ENCODE results near the gene JUND.
A peak's percentile ranks its signal among the peaks of the same experiment; 100 is the strongest.

The JUND gene

DNA sequence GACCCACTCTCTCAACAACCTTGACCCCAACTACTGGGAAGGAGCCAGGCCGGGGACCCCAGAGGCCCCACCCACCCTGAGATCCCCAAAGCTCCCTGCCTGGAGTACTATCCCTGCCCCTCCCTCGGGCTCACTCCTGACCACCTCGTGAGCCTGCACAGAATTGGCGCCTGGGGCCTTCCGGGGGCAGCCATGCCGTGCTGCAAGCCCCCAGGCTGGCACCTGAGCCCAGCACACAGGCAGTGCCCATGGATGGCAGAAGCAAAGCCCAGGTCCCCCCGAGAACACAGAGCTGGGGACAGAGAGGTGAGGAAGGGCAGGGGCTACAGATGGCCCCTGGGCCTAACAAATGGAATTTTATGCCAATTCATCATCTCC lies 27.5 kb upstream of the JUND start:
- H3K4me3 ChIP-seq (ENCODE audit: insufficient read depth, low read depth, low read length, poor library complexity, severe bottlenecking): no peak overlapping the region
- H3K4me1 ChIP-seq (ENCODE audit: control insufficient read depth, insufficient read depth, low read length, poor library complexity, severe bottlenecking): peaks cover 40% of the 10 kb centered on the region
- H3K27me3 ChIP-seq (replicated peaks; ENCODE audit: control insufficient read depth, insufficient read depth, low read length, poor library complexity, severe bottlenecking): no peaks in the 10 kb centered on the region
- no peaks in the 10 kb centered on the region for H3K9me3 ChIP-seq (ENCODE audit: control insufficient read depth, low read length)
- no peak overlapping the region for H3K27ac ChIP-seq (ENCODE audit: insufficient read depth, low read length, poor library complexity, severe bottlenecking)
- peaks cover 27% of the 10 kb centered on the region for H3K36me3 ChIP-seq (ENCODE audit: control insufficient read depth, insufficient read depth, low read length)
- no peak for DNase-seq

DNA sequence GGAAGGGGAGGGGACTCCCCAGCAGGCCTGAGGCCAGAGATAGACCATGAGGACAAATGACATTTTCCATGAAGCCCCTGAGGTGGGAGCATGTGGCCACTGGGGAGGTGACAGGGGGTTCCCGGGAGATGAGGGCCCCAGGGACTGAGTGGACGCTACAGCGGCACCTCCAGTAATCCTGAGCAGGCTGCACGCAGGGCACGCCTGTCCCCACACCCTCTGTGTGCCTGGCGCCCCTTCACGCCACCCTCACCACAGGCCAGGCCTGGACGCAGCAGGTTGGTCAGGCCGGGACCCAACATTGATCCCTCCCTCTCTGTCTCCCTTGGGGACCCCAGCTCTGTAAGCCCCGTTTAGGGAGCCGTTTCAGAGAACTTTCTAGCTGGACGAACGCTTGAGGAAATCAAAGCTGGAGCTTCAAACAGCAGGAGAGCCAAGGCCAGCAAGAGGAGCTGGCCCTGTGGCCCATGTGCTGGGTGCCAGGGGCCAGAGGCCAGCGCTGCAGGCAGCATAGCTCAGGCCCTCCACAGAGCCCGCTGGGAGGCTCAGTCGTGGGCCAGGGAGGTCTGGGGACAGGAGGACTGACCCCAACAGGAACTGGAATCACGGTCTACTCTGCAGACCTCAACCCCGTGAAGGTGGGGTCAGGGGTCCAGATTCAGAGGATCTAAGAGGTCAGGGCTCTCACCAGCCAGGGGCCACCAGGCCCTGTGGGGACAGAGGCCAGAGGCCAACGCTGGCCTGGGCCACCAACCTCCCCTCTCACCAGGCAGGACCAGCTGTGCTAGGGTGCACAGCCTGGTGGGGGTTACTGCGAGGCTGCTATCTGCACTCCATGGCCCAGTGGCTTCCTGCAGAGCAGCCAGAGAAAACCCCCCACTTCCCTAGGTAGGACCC lies 26.9 kb upstream of the JUND start:
- Histone ChIP-seq H3K36me3 (ENCODE audit: control insufficient read depth, insufficient read depth, low read length) (peaks cover 27% of the 10 kb centered on the region), H3K27ac (ENCODE audit: insufficient read depth, low read length, poor library complexity, severe bottlenecking) (peak overlapping the region; percentile 96), H3K4me1 (ENCODE audit: control insufficient read depth, insufficient read depth, low read length, poor library complexity, severe bottlenecking) (peaks cover 47% of the 10 kb centered on the region), H3K4me3 (ENCODE audit: insufficient read depth, low read depth, low read length, poor library complexity, severe bottlenecking) (no peak overlapping the region), H3K9me3 (ENCODE audit: control insufficient read depth, low read length) (no peaks in the 10 kb centered on the region), H3K27me3 (replicated peaks; ENCODE audit: control insufficient read depth, insufficient read depth, low read length, poor library complexity, severe bottlenecking) (no peaks in the 10 kb centered on the region)
- no peak for DNase-seq

DNA sequence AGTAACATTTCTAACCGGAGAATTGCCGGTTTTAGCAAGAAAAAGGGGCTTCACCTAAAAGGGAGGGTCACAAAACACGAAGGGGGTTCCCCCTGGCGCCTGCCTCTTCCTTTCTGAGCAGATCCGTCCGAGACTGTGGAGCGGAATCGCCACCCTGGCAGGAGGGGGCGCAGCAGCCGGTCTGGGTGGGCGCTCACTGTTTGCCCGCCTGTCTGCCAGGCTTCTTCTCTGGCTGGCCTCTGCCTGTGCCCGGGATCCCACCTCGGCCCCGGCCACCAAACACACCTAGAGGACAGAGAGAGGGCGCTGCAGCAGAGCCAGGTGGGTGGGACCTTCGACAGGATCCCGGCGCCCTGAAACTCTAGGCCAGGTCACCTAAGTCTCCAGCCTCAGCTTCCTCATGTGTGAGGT lies 25.9 kb upstream of the JUND start:
- peaks cover 22% of the 10 kb centered on the region for H3K36me3 ChIP-seq (ENCODE audit: control insufficient read depth, insufficient read depth, low read length)
- H3K4me3 ChIP-seq (ENCODE audit: insufficient read depth, low read depth, low read length, poor library complexity, severe bottlenecking): peak overlapping the region; percentile 39
- H3K27me3 ChIP-seq (replicated peaks; ENCODE audit: control insufficient read depth, insufficient read depth, low read length, poor library complexity, severe bottlenecking): no peaks in the 10 kb centered on the region
- DNase-seq: peak in 1 of 3 donors; percentile 29
- peaks cover 53% of the 10 kb centered on the region for H3K4me1 ChIP-seq (ENCODE audit: control insufficient read depth, insufficient read depth, low read length, poor library complexity, severe bottlenecking)
- peak overlapping the region; percentile 96 for H3K27ac ChIP-seq (ENCODE audit: insufficient read depth, low read length, poor library complexity, severe bottlenecking)
- H3K9me3 ChIP-seq (ENCODE audit: control insufficient read depth, low read length): no peaks in the 10 kb centered on the region

GRCh38 chr19:18306888-18307260 lies 25.5 kb upstream of the JUND start:
- no peak for DNase-seq
- peaks cover 18% of the 10 kb centered on the region for H3K36me3 ChIP-seq (ENCODE audit: control insufficient read depth, insufficient read depth, low read length)
- H3K27ac ChIP-seq (ENCODE audit: insufficient read depth, low read length, poor library complexity, severe bottlenecking): peak overlapping the region; percentile 96
- peak overlapping the region; percentile 39 for H3K4me3 ChIP-seq (ENCODE audit: insufficient read depth, low read depth, low read length, poor library complexity, severe bottlenecking)
- H3K9me3 ChIP-seq (ENCODE audit: control insufficient read depth, low read length): no peaks in the 10 kb centered on the region
- H3K4me1 ChIP-seq (ENCODE audit: control insufficient read depth, insufficient read depth, low read length, poor library complexity, severe bottlenecking): peaks cover 53% of the 10 kb centered on the region
- no peaks in the 10 kb centered on the region for H3K27me3 ChIP-seq (replicated peaks; ENCODE audit: control insufficient read depth, insufficient read depth, low read length, poor library complexity, severe bottlenecking)

DNA sequence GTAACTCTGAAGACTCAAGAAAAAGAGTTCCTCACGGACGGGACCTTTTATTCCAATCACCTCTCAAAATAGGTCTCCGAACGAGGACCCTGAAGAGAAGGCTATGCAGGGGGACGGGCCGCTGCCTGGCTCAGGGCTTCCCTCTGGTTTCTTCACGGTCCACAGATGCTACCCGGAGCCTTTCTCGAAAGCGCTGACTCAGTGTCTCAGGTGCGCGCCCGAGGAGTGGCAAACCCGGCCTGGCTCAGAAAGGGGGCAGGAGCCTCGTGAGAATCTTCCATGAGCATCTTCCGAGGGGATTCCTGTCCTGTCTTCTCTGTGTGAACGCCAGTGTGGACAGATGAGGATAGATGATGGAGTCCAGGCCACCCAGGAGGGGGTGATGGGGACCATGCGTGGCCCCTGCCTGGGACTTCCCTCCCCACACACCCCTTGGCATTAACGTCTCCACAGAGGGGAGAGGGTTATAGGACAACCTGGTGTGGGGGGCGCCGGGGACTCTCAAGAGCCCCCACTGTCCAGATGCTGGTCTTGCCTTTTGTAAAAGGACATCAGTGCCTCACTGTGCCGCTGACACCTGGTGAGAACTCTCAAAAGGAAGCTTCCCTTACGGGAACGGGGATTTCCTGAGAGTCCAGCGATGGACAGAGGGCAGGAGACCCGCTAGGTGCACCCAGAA lies 24.9 kb upstream of the JUND start:
- H3K36me3 ChIP-seq (ENCODE audit: control insufficient read depth, insufficient read depth, low read length): peaks cover 12% of the 10 kb centered on the region
- no peak for DNase-seq
- H3K4me1 ChIP-seq (ENCODE audit: control insufficient read depth, insufficient read depth, low read length, poor library complexity, severe bottlenecking): peaks cover 53% of the 10 kb centered on the region
- no peaks in the 10 kb centered on the region for H3K27me3 ChIP-seq (replicated peaks; ENCODE audit: control insufficient read depth, insufficient read depth, low read length, poor library complexity, severe bottlenecking)
- H3K9me3 ChIP-seq (ENCODE audit: control insufficient read depth, low read length): no peaks in the 10 kb centered on the region
- peak overlapping the region; percentile 39 for H3K4me3 ChIP-seq (ENCODE audit: insufficient read depth, low read depth, low read length, poor library complexity, severe bottlenecking)
- H3K27ac ChIP-seq (ENCODE audit: insufficient read depth, low read length, poor library complexity, severe bottlenecking): peak overlapping the region; percentile 96

DNA sequence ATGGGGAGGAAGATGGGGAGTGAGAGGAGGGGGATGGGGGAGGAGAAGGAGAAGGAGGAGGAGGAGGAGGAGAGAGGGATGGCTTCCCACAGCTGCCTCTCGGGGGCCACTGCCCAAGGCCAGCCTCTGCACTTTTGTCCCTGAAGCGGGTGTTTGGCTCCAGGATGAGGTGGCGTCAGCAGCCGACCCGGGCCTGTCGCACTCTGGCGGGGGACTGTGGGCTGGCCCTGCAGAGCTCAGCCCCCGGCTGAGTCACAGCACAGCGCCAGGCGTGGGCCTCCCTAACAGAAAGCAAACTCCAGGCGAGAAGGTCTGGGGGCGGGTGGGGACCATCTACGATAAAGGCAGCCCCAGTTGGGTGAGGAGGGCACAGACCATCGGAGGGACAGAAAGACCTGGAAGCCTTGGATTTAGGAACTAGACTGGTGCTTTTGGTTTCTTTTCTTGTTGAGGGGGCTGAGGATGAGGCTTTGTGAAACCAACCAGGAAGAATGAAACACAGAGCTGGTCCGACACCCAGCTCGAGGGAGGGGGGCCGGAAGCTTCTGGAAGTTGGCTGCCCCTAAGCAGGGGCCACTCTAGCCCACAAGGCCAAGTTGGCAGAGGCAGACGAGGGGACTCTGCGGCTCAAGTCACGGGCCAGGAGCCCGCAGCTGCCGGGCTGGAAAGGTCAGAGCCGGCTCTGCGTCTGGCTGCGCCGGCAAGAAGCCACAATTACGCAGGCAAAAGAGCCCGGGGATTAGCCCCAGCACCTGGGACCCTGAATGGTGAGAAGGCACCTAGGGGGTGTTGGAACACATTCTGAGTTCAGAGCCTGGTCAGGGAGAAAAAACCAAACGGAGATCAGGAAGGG lies 23.3 kb upstream of the JUND start:
- H3K4me1 ChIP-seq (ENCODE audit: control insufficient read depth, insufficient read depth, low read length, poor library complexity, severe bottlenecking): peaks cover 53% of the 10 kb centered on the region

DNA sequence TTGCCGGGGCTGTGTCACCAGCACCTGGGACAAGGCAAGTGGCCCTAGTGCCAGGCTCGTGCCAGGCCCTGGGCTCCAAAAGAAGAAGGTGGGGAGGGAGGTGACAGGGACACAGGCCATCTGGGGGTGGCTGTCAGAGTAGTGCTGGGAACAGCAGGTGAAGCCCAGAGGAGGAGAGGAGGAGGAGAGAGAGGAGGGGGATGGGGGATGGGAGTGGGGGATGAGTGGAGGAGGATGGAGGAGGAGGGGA lies 22.7 kb upstream of the JUND start:
- peak overlapping the region; percentile 72 for H3K4me3 ChIP-seq (ENCODE audit: insufficient read depth, low read depth, low read length, poor library complexity, severe bottlenecking)
- peaks cover 5% of the 10 kb centered on the region for H3K36me3 ChIP-seq (ENCODE audit: control insufficient read depth, insufficient read depth, low read length)
- H3K9me3 ChIP-seq (ENCODE audit: control insufficient read depth, low read length): no peaks in the 10 kb centered on the region
- DNase-seq: no peak
- H3K4me1 ChIP-seq (ENCODE audit: control insufficient read depth, insufficient read depth, low read length, poor library complexity, severe bottlenecking): peaks cover 53% of the 10 kb centered on the region
- H3K27me3 ChIP-seq (replicated peaks; ENCODE audit: control insufficient read depth, insufficient read depth, low read length, poor library complexity, severe bottlenecking): no peaks in the 10 kb centered on the region
- peak overlapping the region; percentile 96 for H3K27ac ChIP-seq (ENCODE audit: insufficient read depth, low read length, poor library complexity, severe bottlenecking)

More for the DNA sequence above, 23.3 kb upstream of the JUND start:
- Histone ChIP-seq H3K36me3 (ENCODE audit: control insufficient read depth, insufficient read depth, low read length) (peaks cover 10% of the 10 kb centered on the region), H3K4me3 (ENCODE audit: insufficient read depth, low read depth, low read length, poor library complexity, severe bottlenecking) (peak overlapping the region; percentile 72), H3K27me3 (replicated peaks; ENCODE audit: control insufficient read depth, insufficient read depth, low read length, poor library complexity, severe bottlenecking) (no peaks in the 10 kb centered on the region), H3K9me3 (ENCODE audit: control insufficient read depth, low read length) (no peaks in the 10 kb centered on the region), H3K27ac (ENCODE audit: insufficient read depth, low read length, poor library complexity, severe bottlenecking) (peak overlapping the region; percentile 96)
- DNase-seq: peak; percentile 69 to 79 (median 72)

GRCh38 chr19:18301718-18302111 lies 20.3 kb upstream of the JUND start:
- H3K27me3 ChIP-seq (replicated peaks; ENCODE audit: control insufficient read depth, insufficient read depth, low read length, poor library complexity, severe bottlenecking): no peaks in the 10 kb centered on the region
- H3K9me3 ChIP-seq (ENCODE audit: control insufficient read depth, low read length): no peaks in the 10 kb centered on the region
- H3K4me3 ChIP-seq (ENCODE audit: insufficient read depth, low read depth, low read length, poor library complexity, severe bottlenecking): no peak overlapping the region
- no peak for DNase-seq
- peaks cover 36% of the 10 kb centered on the region for H3K4me1 ChIP-seq (ENCODE audit: control insufficient read depth, insufficient read depth, low read length, poor library complexity, severe bottlenecking)
- peak overlapping the region; percentile 36 for H3K27ac ChIP-seq (ENCODE audit: insufficient read depth, low read length, poor library complexity, severe bottlenecking)
- no peaks in the 10 kb centered on the region for H3K36me3 ChIP-seq (ENCODE audit: control insufficient read depth, insufficient read depth, low read length)

DNA sequence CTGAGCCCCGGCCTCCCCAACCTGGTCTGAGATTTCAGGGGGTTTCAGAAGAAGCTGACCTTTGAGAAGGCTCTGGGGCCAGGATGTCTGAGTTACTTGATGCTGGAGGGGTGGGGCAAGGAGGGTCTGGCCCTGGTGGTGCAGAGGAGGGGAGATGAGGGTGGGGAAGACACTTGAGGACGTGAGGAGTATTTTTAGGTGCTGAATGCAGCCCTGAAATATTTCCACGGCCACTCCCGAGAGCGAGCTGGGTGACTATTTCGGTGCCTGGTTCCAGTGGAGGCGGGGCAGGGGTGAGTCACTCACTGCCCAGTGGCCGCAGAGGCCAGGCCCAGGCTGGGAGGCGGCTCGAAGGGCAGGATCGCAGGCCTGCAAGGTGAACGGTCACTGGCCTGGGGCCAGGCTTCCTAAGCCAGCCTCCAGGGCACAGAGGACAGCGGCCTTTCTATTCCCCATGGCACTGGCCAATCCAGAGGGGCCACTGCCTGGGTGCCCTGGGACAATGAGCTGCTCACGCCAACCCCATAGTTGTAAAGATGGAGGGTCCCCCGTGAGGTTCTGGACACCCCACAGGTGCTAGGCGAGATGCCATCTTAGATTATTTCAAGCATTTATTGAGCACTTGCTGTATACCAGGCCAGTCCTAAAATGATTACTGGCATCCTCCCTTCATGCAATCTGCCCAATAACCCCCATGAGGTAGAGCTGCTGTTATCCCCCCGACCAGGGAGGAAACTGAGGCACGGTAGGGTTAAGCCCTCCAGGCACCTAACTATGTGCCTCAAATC lies 19.7 kb upstream of the JUND start:
- H3K27ac ChIP-seq (ENCODE audit: insufficient read depth, low read length, poor library complexity, severe bottlenecking): peak overlapping the region; percentile 36
- DNase-seq: no peak
- H3K4me1 ChIP-seq (ENCODE audit: control insufficient read depth, insufficient read depth, low read length, poor library complexity, severe bottlenecking): peaks cover 30% of the 10 kb centered on the region
- no peaks in the 10 kb centered on the region for H3K36me3 ChIP-seq (ENCODE audit: control insufficient read depth, insufficient read depth, low read length)
- H3K9me3 ChIP-seq (ENCODE audit: control insufficient read depth, low read length): no peaks in the 10 kb centered on the region
- no peak overlapping the region for H3K4me3 ChIP-seq (ENCODE audit: insufficient read depth, low read depth, low read length, poor library complexity, severe bottlenecking)
- no peaks in the 10 kb centered on the region for H3K27me3 ChIP-seq (replicated peaks; ENCODE audit: control insufficient read depth, insufficient read depth, low read length, poor library complexity, severe bottlenecking)

Data from effector memory CD4-positive, alpha-beta T cell (primary cell).